Parathyroid adenoma (tissue), 2 donors: ENCODE data around the gene VWA1.
"Not testable (repeated sequence)": the region's sequence is repeated elsewhere in the genome, so short reads cannot be mapped to it uniquely, and the experiment has no call there.

Experiments
- H2AFZ ChIP-seq: fragments of 300-600 bp; sonication (generic); one replicate; pipeline ENCODE4 v1.7.0; 2017; ENCODE audit warnings: antibody characterized with exemption, mild to moderate bottlenecking
- H3K27ac ChIP-seq: fragments of 300-600 bp; sonication (generic); one replicate; pipeline ENCODE4 v1.7.0; 2017
- H3K27me3 ChIP-seq: fragments of 300-600 bp; sonication (generic); one replicate; pipeline ENCODE4 v1.7.0; 2017; ENCODE audit warnings: low read length; ENCODE audit not compliant: control insufficient read depth, insufficient read depth
- H3K36me3 ChIP-seq: fragments of 300-600 bp; sonication (generic); one replicate; pipeline ENCODE4 v1.7.0; 2017; ENCODE audit warnings: low read length; ENCODE audit not compliant: control insufficient read depth, insufficient read depth
- H3K4me1 ChIP-seq: fragments of 300-600 bp; sonication (generic); one replicate; pipeline ENCODE4 v1.7.0; 2017; ENCODE audit warnings: control low read depth
- H3K4me2 ChIP-seq: fragments of 300-600 bp; sonication (generic); one replicate; pipeline ENCODE4 v1.7.0; 2017; ENCODE audit warnings: low read length
- H3K4me3 ChIP-seq: fragments of 300-600 bp; sonication (generic); one replicate; pipeline ENCODE4 v1.7.0; 2017; ENCODE audit warnings: low read depth, low read length
- H3K79me2 ChIP-seq: fragments of 300-600 bp; sonication (generic); one replicate; pipeline ENCODE4 v1.7.0; 2017; ENCODE audit warnings: control low read depth
- H3K9ac ChIP-seq: fragments of 300-600 bp; sonication (generic); one replicate; pipeline ENCODE4 v1.7.0; 2017; ENCODE audit warnings: mild to moderate bottlenecking
- H3K9me3 ChIP-seq: fragments of 300-600 bp; sonication (generic); one replicate; pipeline ENCODE4 v1.7.0; 2017; ENCODE audit warnings: low read length; ENCODE audit not compliant: control insufficient read depth
- TF ChIP-seq, protein P1 (sequence below): fragments of 300-600 bp; sonication (generic); IDR thresholded peaks from one replicate; pipeline ENCODE4 v1.7.0; 2017; ENCODE audit warnings: antibody characterized with exemption, mild to moderate bottlenecking
- donor health status: primary hyperparathyroidism.

The VWA1 gene

DNA sequence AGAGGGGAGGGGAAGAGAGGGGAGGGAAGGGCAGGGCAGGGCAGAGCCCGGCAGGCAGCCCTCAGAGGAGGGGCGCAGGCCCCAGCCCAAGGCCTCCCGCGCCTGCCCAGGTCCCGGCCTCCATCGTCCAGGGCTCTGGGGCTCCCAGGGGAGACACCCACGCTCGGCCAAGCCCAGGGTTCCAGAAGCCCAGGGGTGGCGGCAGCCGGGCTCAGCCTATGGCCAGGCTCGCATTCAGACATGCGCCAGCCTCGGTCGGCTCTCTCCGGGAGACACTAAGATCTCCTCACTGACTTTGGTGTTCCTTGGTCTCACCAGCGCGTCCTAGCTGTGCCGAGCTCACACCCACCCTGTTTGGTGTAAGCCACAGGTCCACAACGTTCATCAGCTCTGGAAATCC, 7.3 kb upstream of the VWA1 start:
- no peaks in the 10 kb centered on the region for H3K79me2 ChIP-seq
- TF ChIP-seq, protein P1, sequence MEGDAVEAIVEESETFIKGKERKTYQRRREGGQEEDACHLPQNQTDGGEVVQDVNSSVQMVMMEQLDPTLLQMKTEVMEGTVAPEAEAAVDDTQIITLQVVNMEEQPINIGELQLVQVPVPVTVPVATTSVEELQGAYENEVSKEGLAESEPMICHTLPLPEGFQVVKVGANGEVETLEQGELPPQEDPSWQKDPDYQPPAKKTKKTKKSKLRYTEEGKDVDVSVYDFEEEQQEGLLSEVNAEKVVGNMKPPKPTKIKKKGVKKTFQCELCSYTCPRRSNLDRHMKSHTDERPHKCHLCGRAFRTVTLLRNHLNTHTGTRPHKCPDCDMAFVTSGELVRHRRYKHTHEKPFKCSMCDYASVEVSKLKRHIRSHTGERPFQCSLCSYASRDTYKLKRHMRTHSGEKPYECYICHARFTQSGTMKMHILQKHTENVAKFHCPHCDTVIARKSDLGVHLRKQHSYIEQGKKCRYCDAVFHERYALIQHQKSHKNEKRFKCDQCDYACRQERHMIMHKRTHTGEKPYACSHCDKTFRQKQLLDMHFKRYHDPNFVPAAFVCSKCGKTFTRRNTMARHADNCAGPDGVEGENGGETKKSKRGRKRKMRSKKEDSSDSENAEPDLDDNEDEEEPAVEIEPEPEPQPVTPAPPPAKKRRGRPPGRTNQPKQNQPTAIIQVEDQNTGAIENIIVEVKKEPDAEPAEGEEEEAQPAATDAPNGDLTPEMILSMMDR: no peak
- H3K27me3 ChIP-seq: no peaks in the 10 kb centered on the region
- H2AFZ ChIP-seq: no peak overlapping the region
- H3K9me3 ChIP-seq: no peaks in the 10 kb centered on the region
- no peak overlapping the region for H3K9ac ChIP-seq
- no peaks in the 10 kb centered on the region for H3K4me1 ChIP-seq
- no peak overlapping the region for H3K27ac ChIP-seq
- no peak overlapping the region for H3K4me3 ChIP-seq
- H3K36me3 ChIP-seq: no peaks in the 10 kb centered on the region
- H3K4me2 ChIP-seq: no peak overlapping the region

DNA sequence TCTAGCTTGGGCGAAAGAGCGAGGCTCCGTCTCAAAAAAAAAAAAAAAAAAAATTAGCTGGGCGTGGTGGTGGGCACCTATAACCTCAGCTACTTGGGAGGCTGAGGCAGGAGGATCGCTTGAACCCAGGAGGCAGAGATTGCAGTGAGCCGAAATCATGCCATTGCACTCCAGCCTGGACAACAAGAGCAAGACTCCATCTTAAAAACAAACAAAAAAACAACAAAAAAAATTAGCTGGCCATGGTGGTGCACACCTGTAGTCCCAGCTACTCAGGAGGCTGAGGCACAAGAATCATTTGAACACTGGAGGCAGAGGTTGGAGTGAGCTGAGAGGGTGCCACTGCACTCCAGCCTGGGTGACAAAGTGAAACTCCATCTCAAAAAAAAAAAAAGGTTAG, 6.5 kb upstream of the VWA1 start:
- not testable (repeated sequence) for H3K9me3 ChIP-seq, H2AFZ ChIP-seq, H3K9ac ChIP-seq, H3K36me3 ChIP-seq, H3K79me2 ChIP-seq, H3K4me3 ChIP-seq, H3K27me3 ChIP-seq, H3K4me2 ChIP-seq, H3K4me1 ChIP-seq, H3K27ac ChIP-seq

DNA sequence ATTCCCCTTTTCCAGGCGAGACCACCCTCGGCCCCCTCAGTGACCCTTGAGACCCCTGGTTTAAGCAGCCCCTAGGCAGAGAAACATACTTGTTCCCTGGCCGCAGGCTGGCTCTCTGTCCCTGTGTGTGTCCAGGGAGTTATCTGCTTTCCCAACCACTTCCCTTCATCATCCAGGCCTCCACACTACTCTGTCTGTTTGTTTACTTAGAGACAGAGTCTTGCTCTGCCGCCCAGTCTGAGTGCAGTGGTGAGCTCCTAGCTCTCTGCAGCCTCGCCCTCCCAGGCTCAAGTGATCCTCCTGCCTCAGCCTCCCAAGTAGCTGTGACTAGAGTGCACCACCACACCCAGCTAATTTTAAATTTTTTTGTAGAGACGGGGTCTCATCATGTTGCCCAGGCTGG, 5.8 kb upstream of the VWA1 start:
- Histone ChIP-seq H3K27ac (peak overlapping the region; percentile 44), H2AFZ (no peak overlapping the region), H3K36me3 (no peaks in the 10 kb centered on the region), H3K4me2 (no peak overlapping the region), H3K9me3 (no peaks in the 10 kb centered on the region), H3K9ac (no peak overlapping the region), H3K27me3 (no peaks in the 10 kb centered on the region), H3K4me3 (no peak overlapping the region), H3K79me2 (no peaks in the 10 kb centered on the region), H3K4me1 (no peaks in the 10 kb centered on the region)
- TF ChIP-seq, protein P1: no peak

DNA sequence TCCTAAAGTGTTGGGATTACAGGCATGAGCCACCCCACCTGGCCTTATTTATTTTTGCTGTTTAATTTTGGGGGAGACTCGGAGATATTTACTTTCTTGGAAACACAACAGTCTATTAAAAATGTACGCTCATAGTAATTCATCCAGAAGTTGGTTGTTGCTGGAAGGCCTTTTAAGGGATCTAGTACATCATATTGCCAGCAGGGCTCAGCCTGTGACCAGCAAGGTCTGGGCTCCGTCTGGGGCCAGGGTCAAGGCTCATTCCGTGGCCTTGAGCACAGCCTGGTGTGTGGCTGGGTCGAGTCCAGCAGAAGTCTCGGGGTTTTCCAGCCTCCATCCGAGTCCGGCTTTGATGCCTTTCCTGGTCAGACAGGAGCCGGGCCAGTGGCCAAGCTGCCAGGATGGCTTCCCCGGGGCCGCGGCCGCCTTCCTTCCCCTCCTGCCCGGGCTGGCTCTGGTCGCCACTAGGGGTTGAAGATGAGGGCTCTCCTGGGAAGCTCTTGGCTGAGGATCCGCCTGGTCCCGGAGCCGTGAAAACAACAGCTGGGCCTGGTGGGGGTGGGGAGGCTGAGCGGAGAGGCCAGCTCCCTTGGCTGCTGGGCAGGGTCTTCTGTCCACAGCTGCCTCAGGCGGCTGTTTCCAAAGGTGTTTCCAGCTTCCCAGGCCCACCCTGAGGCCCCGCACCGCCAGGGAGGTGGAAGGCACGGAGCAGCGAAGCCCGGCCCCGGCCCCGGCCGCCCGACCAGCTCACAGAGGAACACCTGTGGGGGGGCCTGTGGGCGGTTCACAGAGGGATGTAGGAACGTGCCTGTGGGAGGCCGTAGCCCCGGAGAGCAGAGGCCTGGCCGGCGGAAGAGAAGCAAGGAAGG, 5.1 kb upstream of the VWA1 start:
- H3K9me3 ChIP-seq: no peaks in the 10 kb centered on the region
- no peak overlapping the region for H2AFZ ChIP-seq
- peak overlapping the region; percentile 56 for H3K27ac ChIP-seq
- no peaks in the 10 kb centered on the region for H3K36me3 ChIP-seq
- no peak overlapping the region for H3K9ac ChIP-seq
- H3K4me3 ChIP-seq: no peak overlapping the region
- H3K27me3 ChIP-seq: no peaks in the 10 kb centered on the region
- no peaks in the 10 kb centered on the region for H3K4me1 ChIP-seq
- no peak overlapping the region for H3K4me2 ChIP-seq
- H3K79me2 ChIP-seq: no peaks in the 10 kb centered on the region
- TF ChIP-seq, protein P1: no peak

DNA sequence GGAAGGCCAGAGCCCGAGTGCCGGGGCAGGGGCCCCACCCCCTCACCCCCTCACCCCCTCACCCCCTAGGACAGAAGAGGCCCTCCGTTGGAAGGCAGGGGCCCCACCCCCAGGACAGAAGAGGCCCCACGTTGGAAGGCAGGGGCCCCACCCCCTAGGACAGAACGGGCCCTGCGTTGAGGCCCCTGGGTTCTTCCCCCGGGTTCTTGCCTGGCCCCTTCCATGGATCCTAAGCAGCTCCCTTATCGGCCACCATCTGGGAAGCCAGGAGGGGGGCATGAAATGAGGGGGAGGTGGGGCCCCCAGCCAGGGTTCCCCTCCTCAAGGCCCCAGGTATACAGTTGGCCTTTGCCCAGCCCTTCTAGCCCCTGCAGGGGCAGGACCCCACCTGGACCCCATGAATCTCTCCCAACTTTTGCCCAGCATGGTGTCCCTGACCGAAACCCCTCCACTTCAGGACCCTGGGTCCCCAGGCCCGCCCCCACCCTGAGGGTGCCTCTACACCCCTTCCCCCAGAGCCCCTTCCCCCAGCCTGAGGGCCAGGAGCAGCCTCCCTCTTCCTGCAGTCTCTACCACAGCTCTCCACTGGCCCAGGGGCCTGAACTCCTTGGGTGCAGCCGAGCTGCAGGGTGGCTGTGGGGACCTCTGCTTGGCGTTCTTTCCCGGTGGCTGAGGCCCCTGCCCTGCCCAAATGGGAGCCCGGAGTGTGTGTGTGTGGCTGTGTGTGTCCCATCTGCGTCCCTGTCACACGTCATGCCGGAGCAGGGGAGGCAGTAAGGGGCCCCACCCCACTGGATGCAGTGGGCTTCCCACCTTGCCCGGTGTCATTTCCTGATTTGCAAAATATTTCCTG, 4.3 kb upstream of the VWA1 start:
- H3K27ac ChIP-seq: peak overlapping the region; percentile 62
- H3K36me3 ChIP-seq: no peaks in the 10 kb centered on the region
- TF ChIP-seq, protein P1: no peak
- no peaks in the 10 kb centered on the region for H3K4me1 ChIP-seq
- no peak overlapping the region for H3K9ac ChIP-seq
- H3K4me2 ChIP-seq: no peak overlapping the region
- no peak overlapping the region for H3K4me3 ChIP-seq
- H3K27me3 ChIP-seq: no peaks in the 10 kb centered on the region
- no peaks in the 10 kb centered on the region for H3K9me3 ChIP-seq
- H3K79me2 ChIP-seq: no peaks in the 10 kb centered on the region
- no peak overlapping the region for H2AFZ ChIP-seq
